LNCAP (cell line): Measurements from ENCODE around the gene ZCCHC7.

Experiments used
- TF ChIP-seq, protein P1 (sequence below): fragments of 450-650 bp; IDR thresholded peaks from 2 replicates; pipeline ENCODE4 v1.5.1; 2017; ENCODE audit warnings: mild to moderate bottlenecking

The ZCCHC7 gene

GRCh38 chr9:37238122-37238521 lies 117.7 kb downstream of the ZCCHC7 start:
- TF ChIP-seq, protein P1, sequence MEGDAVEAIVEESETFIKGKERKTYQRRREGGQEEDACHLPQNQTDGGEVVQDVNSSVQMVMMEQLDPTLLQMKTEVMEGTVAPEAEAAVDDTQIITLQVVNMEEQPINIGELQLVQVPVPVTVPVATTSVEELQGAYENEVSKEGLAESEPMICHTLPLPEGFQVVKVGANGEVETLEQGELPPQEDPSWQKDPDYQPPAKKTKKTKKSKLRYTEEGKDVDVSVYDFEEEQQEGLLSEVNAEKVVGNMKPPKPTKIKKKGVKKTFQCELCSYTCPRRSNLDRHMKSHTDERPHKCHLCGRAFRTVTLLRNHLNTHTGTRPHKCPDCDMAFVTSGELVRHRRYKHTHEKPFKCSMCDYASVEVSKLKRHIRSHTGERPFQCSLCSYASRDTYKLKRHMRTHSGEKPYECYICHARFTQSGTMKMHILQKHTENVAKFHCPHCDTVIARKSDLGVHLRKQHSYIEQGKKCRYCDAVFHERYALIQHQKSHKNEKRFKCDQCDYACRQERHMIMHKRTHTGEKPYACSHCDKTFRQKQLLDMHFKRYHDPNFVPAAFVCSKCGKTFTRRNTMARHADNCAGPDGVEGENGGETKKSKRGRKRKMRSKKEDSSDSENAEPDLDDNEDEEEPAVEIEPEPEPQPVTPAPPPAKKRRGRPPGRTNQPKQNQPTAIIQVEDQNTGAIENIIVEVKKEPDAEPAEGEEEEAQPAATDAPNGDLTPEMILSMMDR, result no peak

- TF ChIP-seq, protein P1, result no peak
These were observed 119.0 kb downstream of the ZCCHC7 start for GRCh38 chr9:37239224-37239859.

GRCh38 chr9:37239921-37240320 lies 119.5 kb downstream of the ZCCHC7 start:
- TF ChIP-seq, protein P1, result no peak

DNA sequence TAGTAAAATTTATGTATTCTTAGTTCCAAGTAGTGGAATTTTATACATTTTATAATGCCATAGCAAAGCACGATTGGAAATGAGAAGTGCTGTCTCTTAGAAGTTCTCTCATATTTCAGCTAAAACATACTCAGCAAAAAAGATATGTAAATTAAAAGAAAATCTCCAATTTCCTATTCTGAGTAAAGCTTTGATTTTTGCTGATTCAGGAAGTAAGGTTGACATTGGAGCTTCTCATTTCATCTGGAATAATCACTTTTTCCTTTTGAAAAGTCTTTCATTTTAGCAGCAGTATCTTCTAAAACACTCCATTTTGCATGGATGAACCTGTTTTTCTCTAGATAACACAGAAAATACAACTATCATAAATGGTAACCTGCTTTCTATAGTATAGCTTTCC lies 121.0 kb downstream of the ZCCHC7 start:
- TF ChIP-seq, protein P1, result no peak

GRCh38 chr9:37242089-37242488 lies 121.7 kb downstream of the ZCCHC7 start:
- TF ChIP-seq, protein P1, result no peak

DNA sequence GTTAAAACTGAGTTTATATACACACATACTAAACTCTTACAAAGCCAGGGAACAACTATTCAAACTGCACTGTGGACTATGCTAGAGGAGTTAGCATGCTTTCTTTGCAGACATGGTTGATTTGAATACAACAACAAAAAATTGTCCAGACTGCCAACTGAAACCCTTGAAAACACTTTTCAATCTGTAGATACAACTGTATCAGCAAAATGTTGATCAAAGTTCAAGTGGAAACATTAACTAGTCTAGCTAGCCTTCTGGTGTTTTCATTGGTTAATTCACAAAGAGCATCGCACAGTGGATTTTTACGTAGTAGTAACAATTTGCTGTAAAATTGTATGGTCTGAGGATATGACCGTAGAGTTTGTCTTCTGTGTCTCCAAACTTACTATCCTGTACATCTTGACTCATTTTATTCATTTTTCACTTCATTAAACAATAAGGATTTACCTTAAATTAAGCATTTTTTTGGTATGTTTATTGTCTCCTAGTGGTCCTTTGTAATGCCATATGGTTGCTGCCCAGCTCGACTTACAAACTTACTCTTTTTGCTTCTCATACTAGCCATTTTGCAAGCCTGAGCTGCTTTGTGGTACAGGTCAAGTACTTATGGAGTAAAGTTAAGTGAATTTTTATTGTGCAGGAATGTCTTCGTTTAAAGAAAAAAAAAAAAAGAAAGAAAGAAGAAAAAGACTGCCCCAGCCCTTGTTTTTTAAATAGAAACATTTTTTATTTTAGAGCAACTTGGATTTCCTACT lies 123.4 kb downstream of the ZCCHC7 start:
- TF ChIP-seq, protein P1, result no peak

DNA sequence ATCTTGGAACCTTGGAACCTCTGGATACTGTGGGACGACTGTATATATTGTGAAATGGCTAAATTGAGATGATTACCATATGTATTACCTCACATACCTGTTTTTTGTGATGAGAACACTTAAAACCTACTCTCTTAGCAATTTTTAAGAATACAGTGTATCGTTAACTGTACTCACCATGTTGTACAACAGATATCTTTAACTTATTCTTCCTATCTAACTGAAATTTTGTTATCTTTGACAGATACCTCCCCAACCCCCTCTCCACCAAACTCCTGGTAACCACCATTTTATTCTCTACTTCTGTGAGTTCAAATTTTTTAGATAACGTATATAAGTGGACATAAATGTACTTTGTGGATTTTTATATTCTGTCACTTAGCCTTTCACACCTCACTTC lies 126.5 kb downstream of the ZCCHC7 start:
- TF ChIP-seq, protein P1, result no peak
